GM18502 (cell line): ENCODE results near the gene MARCHF10.
"Not testable (repeated sequence)": the region's sequence is repeated elsewhere in the genome, so short reads cannot be mapped to it uniquely, and the experiment has no call there.

Experiments used
- ATAC-seq: cut with Tn5 transposase; IDR thresholded peaks from one replicate; pipeline ENCODE4 v1.9.1; 2021; ENCODE audit warnings: mild to moderate bottlenecking; ENCODE audit not compliant: unreplicated experiment, poor library complexity

MARCHF10 gene

DNA sequence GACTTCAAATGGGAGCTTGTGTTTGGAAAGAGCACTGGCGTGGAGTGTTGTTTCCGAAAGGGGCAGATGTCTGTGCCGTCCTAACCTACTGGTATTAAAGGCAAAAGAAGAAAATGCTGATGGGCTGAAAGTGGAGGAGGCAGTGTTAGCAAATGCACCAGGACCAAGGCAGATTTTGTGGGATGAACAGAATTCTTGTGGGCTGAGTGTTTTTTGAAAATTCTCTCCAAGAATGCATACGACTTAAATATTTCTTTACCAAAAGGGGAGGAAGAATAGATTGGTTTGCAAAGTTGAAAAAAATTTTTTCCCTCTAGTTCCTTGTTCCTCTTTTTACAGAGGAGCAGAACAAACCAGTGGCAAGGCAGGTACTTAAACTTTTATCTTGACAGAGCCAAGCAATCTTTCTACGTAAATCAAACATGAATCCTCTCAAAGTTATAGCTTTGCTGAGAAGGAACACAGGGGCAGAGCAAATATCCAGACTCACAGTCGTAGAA lies 16.8 kb downstream of the MARCHF10 start:
- no peak for ATAC-seq

DNA sequence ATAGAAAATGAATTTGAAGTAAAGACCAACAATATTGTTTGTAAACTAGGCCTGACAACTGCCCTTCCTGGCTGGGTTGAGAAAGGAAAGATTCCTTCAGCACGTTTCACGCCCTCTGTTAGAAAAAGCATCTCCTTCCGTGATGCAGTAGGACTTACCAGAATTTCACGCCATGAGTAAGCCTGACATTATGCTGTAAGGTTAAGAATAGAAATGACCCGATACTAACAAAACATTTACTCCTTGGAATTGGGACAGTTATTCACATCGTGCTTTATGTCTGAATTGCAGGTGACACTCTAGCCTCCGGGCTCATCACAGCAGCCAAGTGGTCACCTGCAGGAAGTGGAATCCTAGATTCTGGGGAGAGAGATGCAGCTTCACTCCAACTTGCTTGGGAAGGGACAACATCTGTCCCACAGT lies 17.5 kb downstream of the MARCHF10 start:
- no peak for ATAC-seq

DNA sequence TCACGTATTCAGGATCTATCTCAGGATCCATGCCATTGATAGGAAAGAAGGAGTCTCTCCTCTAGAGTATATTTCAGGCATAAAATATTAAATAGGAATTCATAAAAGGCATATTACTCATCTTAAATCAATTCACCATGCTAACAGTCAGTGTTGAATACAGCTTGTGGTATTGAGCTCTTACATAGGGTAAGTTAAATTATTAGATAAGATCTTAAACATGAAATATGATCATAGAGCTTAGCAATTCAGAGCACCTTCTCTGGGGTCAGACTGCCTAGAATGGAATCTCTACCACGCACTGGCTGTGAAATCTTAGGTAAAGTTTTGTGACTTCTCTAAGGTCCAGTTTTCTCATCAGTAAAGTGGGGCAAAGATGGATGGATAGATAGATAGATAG lies 20.7 kb downstream of the MARCHF10 start:
- ATAC-seq: no peak

DNA sequence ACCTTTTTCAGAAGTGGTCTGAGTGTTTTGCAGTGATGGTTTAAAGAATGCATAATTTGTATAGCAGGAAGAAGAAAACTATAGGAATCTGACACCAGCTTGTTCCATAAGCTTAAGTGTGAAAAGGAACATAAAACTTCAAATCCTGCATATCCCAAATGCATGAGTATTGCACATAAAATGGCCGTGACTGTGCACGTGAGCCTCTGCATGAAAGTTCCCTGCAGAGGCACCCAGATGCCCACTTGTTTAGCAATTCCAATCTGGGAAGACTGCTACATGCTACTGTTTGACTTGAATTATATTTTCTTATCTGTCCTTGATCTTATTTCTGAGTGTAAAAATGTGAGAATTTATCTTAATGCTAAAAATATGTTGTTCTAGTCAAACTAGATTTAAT lies 21.5 kb downstream of the MARCHF10 start:
- ATAC-seq: no peak

DNA sequence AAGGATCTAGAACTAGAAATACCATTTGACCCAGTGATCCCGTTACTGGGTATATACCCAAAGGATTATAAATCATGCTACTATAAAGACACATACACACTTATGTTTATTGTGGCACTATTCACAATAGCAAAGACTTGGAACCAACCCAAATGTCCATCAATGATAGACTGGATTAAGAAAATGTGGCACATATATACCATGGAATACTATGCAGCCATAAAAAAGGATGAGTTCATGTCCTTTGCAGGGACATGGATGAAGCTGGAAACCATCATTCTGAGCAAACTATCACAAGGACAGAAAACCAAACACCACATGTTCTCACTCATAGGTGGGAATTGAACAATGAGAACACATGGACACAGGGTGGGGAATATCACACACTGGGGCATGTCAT lies 22.1 kb downstream of the MARCHF10 start:
- ATAC-seq: not testable (repeated sequence)

DNA sequence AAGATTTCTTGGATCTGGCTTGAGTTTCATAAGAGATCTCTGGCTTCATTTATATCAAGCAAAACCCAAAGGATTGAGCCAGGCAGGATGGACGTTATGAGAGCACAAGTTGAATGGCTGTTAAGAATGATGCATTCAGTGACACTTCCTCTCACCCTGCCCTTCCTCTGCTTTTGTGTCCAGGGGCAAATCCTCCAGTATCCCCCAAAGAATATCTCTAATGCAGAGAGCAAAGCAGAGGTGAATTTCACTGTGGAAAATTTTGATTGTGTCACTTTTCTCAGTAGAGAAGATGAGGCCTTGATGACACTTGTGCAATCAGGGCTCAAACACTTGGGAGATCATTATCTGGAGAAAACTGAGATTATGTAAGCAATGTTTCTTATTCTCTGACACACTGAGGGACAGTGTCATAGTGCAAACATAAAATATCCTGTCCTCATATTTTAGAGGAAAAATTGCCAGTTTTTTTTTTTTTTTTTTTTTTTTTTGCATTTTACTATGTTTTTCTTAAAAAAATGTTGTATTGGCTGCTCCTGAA lies 25.3 kb downstream of the MARCHF10 start:
- no peak for ATAC-seq

DNA sequence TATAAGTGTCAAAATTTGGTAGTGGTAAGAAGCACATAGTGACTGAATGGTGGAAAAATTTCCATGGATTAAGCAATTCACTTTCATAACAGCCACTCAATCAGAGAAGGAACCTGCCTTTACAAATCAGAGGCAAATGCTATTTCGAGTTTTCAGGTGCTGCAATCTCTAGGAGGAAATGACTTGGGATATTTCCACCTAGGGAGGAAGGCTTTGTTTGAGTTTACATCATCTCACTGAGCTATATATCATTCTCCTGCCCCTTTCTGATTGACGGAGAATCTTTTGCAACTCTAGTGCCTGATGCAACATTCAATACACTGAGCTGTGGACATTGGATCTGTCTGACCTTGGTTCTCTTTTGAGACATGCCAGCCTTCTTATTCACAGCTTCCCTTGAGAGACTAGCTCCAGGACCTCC lies 26.3 kb downstream of the MARCHF10 start:
- ATAC-seq: no peak

DNA sequence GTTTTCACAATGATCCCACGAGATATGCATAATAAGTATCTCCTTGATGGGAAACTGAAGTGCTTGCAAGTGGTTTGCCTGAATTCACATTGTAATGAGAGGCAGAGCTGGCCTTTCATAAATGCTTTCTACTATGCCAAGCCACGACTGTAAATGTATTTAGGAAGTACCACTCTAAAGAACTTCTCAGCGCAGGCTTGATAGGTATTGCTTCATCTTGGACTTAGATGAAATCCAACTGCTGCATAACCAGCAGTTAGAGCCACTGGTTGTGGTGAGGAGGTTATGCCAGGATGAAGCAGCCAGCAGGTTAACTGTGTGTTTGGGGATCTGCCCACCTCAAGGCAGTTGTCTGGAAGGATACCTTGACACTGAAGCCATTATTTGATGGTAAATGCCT lies 26.8 kb downstream of the MARCHF10 start:
- ATAC-seq: no peak

DNA sequence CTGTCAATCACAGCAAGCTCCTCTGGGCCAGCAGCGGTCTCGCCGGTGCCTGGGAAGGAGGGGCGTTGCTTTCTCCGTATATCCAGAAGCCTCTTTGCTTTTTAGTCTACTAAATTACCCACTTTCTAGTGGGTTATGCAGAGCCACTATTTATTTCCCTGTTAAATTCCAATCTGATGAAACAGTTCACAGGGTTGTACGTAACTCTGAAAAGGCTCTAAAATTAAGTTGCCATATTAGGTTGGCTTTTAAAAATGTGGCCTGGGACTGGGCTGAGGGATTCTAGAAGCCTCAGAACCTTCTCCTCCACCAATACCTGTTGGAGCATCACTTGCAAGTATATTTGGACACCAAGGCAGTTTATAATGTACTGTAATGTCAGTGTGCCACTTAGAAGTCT lies 27.2 kb downstream of the MARCHF10 start:
- no peak for ATAC-seq

DNA sequence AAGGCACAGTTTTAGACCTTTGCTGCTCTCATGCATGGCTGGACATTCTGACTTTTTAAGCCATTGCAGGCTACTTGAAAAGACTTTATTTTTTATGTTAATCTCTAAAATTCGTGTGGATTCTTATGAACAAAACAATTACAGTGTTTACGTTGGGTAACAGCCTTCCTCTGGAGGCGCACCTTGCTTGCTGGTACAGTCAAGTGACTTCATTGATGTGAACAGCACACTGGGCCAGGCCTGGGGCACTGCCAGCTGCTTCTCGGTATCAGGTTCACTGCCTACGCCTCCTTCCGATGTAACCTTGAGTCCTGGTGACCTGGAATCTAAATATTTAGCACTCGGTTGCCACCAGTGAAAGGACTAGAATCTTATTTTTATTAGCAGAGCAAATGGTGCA lies 27.8 kb downstream of the MARCHF10 start:
- no peak for ATAC-seq

DNA sequence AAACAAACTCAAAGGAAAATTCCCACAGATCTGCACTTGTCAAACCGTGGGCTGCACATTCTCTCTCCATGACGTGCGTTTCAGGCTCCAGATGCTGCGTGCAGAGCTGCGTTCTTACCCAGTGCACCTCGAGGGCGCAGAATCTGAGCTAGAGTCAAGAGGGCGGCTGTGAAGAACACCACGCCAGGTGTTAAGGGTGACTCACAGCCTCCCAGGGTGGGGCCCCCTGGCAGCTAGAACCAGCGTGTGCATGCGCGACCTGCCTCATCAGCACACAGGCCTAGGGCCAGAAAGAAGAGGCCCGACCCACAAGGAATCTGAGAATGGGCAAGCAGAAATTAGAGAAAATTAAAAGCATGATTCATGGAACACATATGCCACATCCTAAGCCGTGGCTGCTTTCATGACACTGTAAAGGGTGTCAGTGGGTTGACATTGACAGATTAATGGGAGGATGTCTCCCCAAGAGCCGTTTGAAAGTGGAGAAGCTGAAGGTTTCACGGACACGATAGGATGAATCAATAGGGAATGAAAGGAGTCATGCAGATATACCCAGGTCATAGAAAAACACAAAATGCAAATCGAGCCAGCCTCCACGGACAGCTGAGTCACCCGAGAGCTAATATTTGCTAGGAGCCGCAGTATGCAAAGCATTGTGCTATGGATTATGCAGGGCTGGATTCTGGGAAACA lies 29.0 kb downstream of the MARCHF10 start:
- no peak for ATAC-seq

DNA sequence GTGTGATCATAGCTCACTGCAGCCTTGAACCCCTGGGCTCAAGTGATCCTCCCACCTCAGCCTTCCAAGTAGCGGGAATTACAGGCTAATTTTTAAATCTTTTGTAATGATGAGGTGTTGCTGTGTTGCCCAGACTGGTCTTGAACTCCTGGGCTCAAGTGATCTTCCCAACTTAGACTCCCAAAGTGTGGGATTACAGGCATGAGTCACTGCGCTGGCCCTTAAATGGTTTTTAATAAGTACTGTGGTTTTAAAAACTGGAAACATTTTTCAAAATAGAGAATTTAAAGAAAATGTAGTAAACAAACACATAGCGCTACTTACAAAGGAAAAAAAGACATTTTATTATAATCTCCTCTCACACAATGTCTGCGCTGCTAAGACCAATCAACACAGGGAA lies 32.2 kb downstream of the MARCHF10 start:
- ATAC-seq: no peak

DNA sequence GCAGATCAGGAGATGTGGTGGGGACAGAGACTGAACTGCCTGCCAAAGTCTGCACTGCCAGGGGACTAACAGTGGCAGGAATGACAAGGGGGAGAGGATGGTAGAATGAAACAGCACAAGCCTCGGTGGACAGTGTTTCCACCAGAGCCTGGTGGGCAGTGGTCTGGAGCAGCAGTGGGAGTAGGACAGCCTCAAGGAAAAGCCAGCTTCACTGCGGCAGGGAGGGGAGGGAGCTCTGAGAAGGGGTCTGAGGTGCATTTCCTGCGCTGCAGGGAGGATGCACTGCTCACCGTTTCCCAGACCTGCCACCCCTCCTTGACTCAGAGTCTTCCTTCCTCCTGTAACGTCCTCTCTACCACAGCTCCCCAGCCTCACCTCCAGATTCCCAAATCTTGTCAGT lies 33.8 kb downstream of the MARCHF10 start:
- ATAC-seq: no peak

DNA sequence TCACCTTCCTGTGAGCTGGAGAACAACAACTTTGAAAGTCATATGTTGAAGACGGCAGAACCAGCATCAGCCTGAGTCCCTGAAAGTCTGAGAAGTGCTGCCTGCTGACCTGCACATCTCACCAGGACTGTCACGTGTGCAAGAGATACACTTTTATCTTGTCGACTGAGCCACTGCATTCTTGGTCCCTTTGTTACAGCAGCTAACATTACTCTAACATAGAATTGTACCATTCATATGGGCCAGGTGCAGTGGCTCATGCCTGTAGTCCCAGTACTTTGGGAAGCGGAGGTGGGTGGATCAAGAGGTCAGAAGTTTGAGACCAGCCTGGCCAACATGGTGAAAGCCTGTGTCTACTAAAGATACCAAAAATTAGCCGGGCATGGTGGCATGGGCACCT lies 40.1 kb downstream of the MARCHF10 start:
- no peak for ATAC-seq

DNA sequence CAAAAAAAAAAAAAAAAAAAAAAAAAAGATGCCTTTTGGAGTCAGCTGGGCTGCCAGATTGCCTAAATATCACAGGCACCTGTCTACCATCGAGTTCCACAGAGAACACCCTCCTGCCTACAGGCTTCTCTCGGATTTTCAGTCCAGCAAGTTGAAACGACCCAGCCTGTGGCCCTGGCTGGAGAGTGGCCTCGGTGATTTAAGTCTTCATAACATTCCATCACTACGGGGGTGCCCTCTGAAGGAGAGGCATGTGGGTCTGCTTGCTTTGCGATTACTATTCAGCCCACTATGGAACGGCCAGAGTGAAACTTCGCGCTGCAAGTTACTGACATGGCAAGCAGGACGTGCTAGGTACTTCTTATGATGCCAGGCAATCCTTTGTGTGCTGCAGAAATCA lies 42.8 kb downstream of the MARCHF10 start:
- ATAC-seq: no peak

DNA sequence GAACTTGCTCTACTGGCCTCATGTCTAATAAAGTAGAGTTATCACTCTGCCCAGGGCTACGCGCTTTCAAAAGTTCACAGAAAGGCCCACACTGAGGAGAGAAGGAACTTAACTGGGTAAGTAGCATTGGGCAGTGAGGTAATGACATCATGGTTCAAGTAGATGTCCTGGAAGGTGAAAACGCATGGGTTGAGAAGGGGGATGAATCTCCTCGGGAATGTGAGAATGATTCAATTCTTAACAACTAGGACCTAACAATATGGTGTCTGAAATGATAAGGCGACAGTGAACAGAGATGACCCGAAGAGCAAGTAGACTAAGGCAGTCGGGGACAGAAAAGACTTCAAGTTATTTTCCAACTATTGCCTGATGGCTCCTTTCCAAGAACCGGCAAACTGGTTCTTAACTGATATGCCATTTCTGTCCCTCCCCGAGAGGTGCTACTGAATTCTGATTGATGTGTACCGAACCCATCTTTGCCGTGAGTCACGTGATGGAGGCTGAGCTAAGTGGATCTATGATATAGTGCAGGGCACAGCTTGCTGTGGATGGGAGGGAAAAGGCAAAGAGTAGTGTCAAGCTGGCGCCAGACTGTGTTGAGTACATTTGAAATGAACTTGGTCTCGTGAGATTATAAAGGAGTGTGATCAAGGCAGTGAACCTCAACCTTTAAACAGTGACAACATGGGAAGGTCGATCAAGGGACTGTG lies 44.1 kb downstream of the MARCHF10 start:
- no peak for ATAC-seq

DNA sequence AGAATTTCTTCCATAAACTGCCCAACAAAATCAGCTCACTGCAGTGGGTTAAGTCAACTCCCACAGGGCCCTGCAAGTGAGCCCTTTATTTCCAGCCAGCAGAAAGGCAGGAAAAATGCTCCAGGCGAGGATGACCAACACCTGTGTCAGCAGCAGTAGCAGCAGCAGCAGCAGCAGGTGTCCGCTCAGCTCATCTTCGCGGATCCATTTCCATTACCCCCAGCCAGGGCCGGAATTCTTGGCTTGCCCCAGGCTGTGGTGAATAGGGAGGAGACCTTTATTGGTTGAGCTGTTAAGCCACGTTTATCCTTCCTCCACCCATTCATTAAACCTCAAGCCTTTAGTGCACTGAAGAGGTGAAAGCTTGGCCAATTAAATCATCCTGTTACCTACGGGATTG lies 46.2 kb downstream of the MARCHF10 start:
- ATAC-seq: no peak

DNA sequence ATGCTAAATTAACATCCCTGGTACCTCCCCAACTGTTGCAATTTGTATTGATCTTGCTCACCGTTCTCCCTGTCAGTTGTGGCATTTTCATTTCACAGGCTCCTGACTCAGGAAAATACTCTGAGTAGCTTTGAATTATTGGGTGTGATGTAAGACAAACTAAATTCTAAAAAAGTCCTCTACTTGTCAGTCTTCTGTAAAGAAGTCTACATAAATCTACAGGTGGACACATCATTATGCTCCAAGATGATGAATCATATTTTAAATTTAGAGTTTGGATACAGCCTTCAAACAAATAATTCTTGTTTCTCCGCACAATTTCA lies 47.2 kb downstream of the MARCHF10 start:
- no peak for ATAC-seq

DNA sequence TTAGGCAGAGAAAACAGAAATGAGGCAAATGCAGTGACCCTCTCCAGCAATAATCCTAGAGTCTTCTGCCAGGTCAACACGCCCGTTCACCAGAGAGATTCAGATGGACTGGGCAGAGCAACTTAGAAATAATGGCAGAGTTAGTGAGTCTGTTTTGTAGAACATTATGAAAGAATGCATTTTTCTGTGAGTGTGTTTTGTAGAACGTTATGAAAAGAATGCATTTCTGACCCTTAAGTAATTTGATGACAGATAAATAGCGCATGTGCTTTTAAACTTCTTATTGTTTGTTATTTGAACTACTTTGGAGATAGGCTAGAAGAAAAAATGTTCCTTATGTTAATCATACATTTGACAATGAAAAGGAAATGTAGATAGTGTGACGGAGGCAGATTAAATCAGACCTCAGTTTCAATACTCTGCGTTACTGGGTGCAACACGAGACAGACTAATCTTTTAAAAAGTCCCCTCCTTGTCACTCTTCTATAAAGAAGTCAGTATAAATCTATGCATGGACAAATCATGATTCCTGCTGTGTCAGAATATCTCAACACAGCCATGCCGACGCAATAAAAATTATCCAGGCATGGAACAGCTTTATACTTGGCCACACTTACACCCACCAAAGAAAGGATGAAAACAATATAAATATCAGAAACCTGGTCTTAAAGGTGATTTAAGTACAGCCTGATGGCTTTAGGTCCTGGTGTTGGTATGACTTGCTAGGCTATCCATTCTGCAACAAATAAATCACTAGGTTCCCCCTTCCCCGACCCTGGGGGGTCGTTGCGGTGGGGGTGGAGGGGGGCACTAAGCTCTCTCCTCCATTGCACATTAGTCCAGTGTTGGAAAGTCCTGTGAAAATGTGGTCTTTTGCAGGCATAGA lies 47.8 kb downstream of the MARCHF10 start:
- ATAC-seq: no peak

DNA sequence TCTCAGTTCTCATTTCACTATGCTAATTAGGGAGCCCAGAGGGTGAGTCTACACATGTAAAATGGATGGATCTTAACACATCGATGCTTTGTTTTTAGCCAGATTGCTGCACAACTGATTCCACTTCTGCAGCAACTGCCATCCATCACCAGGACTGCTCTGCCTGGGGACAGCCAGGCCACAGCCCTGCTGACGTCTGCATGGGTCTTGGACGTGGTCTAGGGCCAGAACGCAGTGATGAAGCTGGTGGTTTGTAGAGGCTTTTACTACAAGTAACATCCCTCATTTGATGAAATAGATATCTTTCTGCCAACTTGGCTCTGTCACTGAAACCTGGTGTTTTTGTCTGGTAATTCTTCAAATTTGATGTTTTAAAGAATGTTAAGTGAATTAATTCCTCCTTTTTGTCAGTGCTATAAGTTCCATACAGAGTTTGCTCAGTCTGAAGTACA lies 50.6 kb downstream of the MARCHF10 start:
- no peak for ATAC-seq

DNA sequence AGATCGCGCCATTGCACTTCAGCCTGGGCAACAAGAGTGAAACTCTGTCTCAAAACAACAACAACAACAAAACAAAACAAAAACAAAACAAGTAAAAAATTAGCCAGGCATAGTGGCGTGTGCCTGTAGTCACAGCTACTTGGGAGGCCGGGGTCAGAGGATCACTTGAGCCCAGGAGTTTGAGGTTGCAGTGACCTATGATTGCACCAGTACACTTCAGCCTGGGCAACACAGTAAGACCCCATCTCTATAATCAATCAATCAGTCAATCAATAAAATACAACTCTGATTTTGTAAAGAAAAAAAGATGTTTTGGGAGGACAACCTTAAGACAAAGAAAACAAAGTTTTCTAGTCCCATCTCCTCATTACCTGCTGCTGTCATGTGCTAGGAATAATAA lies 51.9 kb downstream of the MARCHF10 start:
- ATAC-seq: no peak
